ENCODE measurements around the gene TAF8.
"Not testable (repeated sequence)": the region's sequence is repeated elsewhere in the genome, so short reads cannot be mapped to it uniquely, and the experiment has no call there.

Gene TAF8

GRCh38 chr6:42029062-42029685, 21.1 kb upstream of the TAF8 start:
- DNase-seq = no peak

- DNase-seq = no peak
Observed at GRCh38 chr6:42029881-42030280, 20.4 kb upstream of the TAF8 start.

- DNase-seq = no peak
Observed at GRCh38 chr6:42030585-42031506, 19.5 kb upstream of the TAF8 start.

GRCh38 chr6:42032366-42032765, 18.0 kb upstream of the TAF8 start:
- DNase-seq = no peak

GRCh38 chr6:42037669-42038068, 12.7 kb upstream of the TAF8 start:
- not testable (repeated sequence) for DNase-seq

GRCh38 chr6:42038163-42038562, 12.2 kb upstream of the TAF8 start:
- no peak for DNase-seq

- no peak for DNase-seq
Observed at GRCh38 chr6:42038811-42039408, 11.4 kb upstream of the TAF8 start.

- no peak for DNase-seq
Observed at GRCh38 chr6:42040856-42041480, 9.4 kb upstream of the TAF8 start.

GRCh38 chr6:42041481-42042053, 8.8 kb upstream of the TAF8 start:
- no peak for DNase-seq

- DNase-seq = no peak
Observed at GRCh38 chr6:42042108-42042507, 8.2 kb upstream of the TAF8 start.

- DNase-seq = peak; percentile 85
Observed at GRCh38 chr6:42043787-42044475, 6.4 kb upstream of the TAF8 start.

GRCh38 chr6:42045538-42046460, 4.5 kb upstream of the TAF8 start:
- DNase-seq = peak; percentile 80

- DNase-seq = no peak
Observed at GRCh38 chr6:42046464-42047212, 3.7 kb upstream of the TAF8 start.

- no peak for DNase-seq
Observed at GRCh38 chr6:42047213-42047590, 3.1 kb upstream of the TAF8 start.

- DNase-seq = no peak
Observed at GRCh38 chr6:42047790-42048405, 2.4 kb upstream of the TAF8 start.

- DNase-seq = no peak
Observed at GRCh38 chr6:42049116-42049809, 1.1 kb upstream of the TAF8 start.

- peak; percentile 50 for DNase-seq
Observed at GRCh38 chr6:42049948-42050296, 402 bp upstream of the TAF8 start.

- no peak for DNase-seq
Observed at GRCh38 chr6:42051268-42051653, 937 bp downstream of the TAF8 start.

- no peak for DNase-seq
Observed at GRCh38 chr6:42053601-42054000, 3.3 kb downstream of the TAF8 start.

GRCh38 chr6:42059743-42060142, 9.4 kb downstream of the TAF8 start:
- no peak for DNase-seq

Measured in CD4-positive, alpha-beta T cell treated with Interleukin-15 for 1 hour (primary cell).